Left ventricle myocardium superior (tissue), 1 donor: Measurements from ENCODE around the gene MBOAT1. TPM values are rescaled to one million over a fixed set of nuclear protein-coding genes. Genes with fewer than 3 reads are reported as not detected.

Source experiments
- ATAC-seq: fragments of 200-7000 bp; cut with Tn5 transposase; one replicate; pipeline ENCODE4 v1.9.1; 2020; ENCODE audit warnings: mild to moderate bottlenecking, moderate library complexity
- DNase-seq: peaks from one replicate; pipeline ENCODE4 v3.0.0-alpha.2; 2020
- intact Hi-C: fragments of 100-400 bp; cut with micrococcal nuclease; formaldehyde crosslinking; loops from one replicate; pipeline ENCODE4 v1.11.0; 2022
- total RNA-seq: library from RNA; stranded (reverse); fragmentation: NEBNext Ultra II Directional; extraction: Animal tissue kit (Norgen Biotek cat#: 25700); gene quantifications from one replicate; pipeline ENCODE4 v1.2.1, GENCODE V29; 2021
- donor health status: DM: no; HTN: yes; CAD: no; lungs with severe emphysema.

Gene MBOAT1
- total RNA-seq, 1 donor from 2014 or later, result 5.0 TPM

DNA sequence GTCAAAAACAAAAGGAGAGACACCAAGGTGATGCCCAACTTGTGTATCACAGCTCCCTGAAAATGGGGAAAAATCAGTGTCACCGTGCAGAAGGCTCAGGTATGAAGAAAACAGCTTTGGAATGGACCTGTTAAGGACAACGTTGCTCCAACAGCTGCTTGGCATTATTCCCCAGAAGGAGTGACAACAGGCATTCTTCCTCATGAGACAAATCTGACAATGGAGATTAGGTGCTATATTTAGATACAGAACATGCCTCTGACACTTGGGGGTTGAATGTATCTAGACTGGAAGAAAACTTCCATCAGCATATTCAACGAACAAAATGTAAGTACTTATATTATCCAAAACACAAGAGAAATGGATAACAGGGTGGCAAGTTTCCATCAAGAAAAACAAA, 87.7 kb downstream of the MBOAT1 start:
- ATAC-seq (no peak), DNase-seq (no peak)
- intact Hi-C loops, result loop anchor here (10.0 kb wide), 1 partner anchor 80 kb away; no protein-coding TSS in a partner anchor

GRCh38 chr6:20119485-20119884, 92.8 kb downstream of the MBOAT1 start:
- ATAC-seq (peak; percentile 52), DNase-seq (no peak)
- intact Hi-C loops, result no loop called here

- ATAC-seq (peak; percentile 84), DNase-seq (no peak)
- intact Hi-C loops, result no loop called here
These were observed 93.4 kb downstream of the MBOAT1 start for GRCh38 chr6:20118892-20119291.

DNA sequence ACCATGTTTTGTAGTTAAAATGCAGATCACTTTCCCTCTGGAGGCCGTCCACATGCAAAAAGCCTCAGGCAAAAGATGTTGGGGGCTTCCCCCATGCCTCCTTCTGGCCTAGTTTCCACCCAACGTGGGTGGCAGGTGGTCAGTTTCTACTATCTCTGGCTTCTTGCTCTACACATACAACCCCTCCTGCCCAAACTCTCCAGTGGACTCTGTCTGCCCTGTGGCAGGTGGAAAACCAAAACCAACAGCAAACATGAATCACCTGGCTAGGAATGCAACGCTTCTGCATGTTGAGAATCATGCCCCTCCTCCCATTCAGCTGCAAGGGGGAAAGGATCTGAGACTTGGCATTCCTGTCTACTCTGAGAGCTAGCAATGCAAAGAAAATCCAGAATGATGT, 94.8 kb downstream of the MBOAT1 start:
- ATAC-seq (no peak), DNase-seq (no peak)
- intact Hi-C loops, result no loop called here

DNA sequence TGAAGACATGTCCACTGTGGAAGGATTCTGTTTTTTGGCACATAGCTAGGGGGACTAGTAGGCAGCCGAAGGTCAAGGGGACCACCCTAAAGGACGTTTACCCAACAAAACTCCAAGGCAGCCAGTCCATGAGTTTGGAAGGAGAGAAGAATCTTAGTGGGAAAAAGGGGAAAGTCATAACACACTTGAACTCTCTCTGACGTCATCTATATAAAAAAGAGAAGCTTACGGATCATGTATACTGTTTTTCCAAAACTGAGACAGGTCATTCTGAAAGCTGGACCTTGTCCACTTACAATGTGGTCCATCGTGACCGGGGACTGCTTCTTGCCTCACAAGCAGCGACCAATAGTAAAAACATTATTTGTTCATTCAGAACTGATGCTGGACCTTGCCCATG, 95.5 kb downstream of the MBOAT1 start:
- no peak for DNase-seq
- intact Hi-C loops, result no loop called here
- ATAC-seq, result no peak

GRCh38 chr6:20115246-20115980, 96.9 kb downstream of the MBOAT1 start:
- DNase-seq (no peak), ATAC-seq (peak; percentile 53)
- intact Hi-C loops, result no loop called here

GRCh38 chr6:20113649-20114224, 98.5 kb downstream of the MBOAT1 start:
- no peak for ATAC-seq
- intact Hi-C loops, result no loop called here
- no peak for DNase-seq

- intact Hi-C loops, result no loop called here
- DNase-seq (no peak), ATAC-seq (no peak)
These were observed 99.4 kb downstream of the MBOAT1 start for GRCh38 chr6:20112841-20113240.

DNA sequence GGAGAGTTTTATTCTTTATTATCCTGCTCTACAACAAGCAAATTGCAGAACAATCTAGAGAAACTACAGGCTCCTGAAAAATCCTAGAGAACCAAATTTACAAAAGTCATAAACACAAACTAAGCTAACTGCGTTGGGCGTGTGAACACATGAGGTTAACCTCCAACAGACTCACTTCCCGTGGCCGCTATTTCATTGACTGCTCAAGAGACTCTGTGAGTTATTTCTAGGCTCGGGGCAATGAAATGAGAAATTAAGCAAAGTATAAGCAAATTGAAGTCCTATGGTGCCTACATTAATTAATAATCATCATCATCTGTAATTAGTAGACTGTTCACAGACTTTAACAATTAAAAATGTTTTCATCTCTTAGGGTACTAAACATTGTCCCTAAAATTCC, 100.0 kb downstream of the MBOAT1 start:
- intact Hi-C loops, result no loop called here
- DNase-seq, result no peak

GRCh38 chr6:20110478-20110877, 101.8 kb downstream of the MBOAT1 start:
- ATAC-seq, result no peak

More for the DNA sequence above, 100.0 kb downstream of the MBOAT1 start:
- no peak for ATAC-seq

GRCh38 chr6:20109526-20109925, 102.7 kb downstream of the MBOAT1 start:
- no peak for ATAC-seq
- DNase-seq, result no peak
- intact Hi-C loops, result no loop called here

More at GRCh38 chr6:20110478-20110877, 101.8 kb downstream of the MBOAT1 start:
- no peak for DNase-seq
- intact Hi-C loops, result no loop called here

- DNase-seq (no peak), ATAC-seq (no peak)
- intact Hi-C loops, result no loop called here
These were observed 106.4 kb downstream of the MBOAT1 start for GRCh38 chr6:20105838-20106237.

GRCh38 chr6:20104696-20105095, 107.6 kb downstream of the MBOAT1 start:
- intact Hi-C loops, result no loop called here
- DNase-seq (no peak), ATAC-seq (no peak)

GRCh38 chr6:20102397-20103073, 109.7 kb downstream of the MBOAT1 start:
- intact Hi-C loops, result no loop called here
- DNase-seq, result no peak
- ATAC-seq, result no peak

DNA sequence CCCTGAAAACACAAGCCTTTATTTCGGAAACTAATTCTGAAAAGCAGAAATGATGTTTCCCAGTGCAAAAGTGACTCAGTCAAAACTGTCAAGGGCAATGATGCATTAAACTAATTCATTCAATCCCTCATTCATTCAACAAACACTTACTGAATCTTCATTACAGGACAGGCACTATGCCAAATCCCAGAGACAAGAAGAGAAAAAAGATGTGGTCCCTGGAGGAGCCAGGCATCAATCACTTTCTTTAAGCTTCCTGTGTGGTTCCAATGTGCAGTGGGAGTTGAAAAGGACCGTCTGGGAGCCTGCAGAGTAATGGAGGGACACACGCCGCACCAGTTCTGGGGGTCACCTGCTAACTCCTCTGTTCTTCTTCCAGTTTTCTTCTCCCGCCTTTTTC, 113.1 kb downstream of the MBOAT1 start:
- ATAC-seq, result no peak
- DNase-seq, result no peak
- intact Hi-C loops, result loop anchor here (10.0 kb wide), 1 partner anchor 426 kb away; no protein-coding TSS in a partner anchor

DNA sequence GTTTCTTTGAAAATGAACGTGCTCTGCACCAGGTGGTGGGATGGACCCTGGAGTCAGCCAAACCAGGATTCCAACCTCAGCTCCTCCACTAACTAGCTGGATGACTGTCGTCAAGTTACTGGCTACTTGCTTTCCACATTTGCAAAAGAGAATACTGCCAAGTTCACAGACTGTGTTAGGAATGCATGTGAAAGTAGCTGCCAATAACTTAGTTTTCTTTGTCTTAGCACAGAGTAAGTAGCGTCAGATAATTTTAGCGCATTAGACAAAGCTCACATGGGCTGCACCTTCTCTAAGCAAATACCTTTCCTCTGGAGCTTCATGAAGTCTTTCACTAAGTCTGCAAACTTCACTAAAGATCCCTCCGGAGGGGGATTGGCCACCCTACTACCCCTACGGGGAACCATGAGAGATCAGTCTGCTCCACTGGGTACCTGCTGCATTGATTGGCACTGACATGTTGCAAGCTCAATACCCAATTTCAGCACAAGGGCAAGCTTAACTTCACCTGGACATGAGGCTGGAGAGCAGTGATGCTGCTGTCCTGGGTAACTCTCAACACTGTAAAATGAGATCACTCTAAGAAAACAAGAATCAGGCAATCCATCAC, 113.9 kb downstream of the MBOAT1 start:
- ATAC-seq (peak; percentile 61), DNase-seq (no peak)
- intact Hi-C loops, result loop anchor here (10.0 kb wide), 1 partner anchor 426 kb away; no protein-coding TSS in a partner anchor

GRCh38 chr6:20096536-20096935, 115.7 kb downstream of the MBOAT1 start:
- intact Hi-C loops, result loop anchor here (10.0 kb wide), 1 partner anchor 428 kb away; no protein-coding TSS in a partner anchor
- DNase-seq, result no peak
- no peak for ATAC-seq

DNA sequence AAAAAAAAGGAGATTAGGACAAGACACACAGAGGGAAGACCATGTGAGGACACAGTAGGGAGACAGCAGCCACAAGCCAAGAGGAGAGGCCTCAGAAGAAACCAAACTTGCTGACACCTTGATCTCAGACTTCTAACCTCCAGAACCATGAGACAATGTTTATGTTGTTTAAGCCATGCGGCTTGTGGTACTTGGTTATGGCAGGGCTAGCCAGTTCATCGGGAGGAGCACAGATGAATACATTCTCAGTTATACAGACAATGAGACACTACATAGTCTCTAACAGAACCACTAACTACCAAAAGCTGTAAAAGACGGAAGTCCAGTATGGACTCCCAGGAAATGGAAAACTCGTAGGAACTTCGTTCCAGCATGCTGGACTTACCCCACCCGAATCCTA, 116.8 kb downstream of the MBOAT1 start:
- no peak for ATAC-seq
- intact Hi-C loops, result loop anchor here (10.0 kb wide), 1 partner anchor 429 kb away; no protein-coding TSS in a partner anchor
- DNase-seq, result no peak

DNA sequence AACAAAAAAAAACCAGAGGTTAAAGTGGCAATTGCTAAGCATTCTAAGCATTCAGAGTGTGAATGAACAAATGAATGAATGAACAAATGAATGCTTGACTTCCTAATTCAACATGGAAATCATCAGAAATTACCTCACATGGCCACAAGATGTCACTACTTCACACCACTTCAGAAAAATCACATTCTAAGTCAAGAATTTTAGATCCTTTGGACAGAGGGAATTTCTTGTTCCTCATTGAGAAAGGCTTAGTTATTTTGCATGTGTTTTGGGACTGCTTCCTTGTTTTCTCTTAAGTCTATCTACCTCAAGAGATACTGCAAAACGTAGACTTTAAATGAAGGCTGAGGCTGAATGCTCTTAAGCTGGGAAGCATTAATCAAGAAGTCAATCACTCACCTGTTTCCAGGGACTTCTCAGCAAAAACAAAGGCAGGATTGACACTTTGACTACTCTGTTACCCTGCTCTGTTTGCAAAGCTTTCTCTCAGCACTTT, 120.2 kb downstream of the MBOAT1 start:
- DNase-seq (no peak), ATAC-seq (no peak)
- intact Hi-C loops, result loop anchor here (10.0 kb wide), 1 partner anchor 433 kb away; no protein-coding TSS in a partner anchor

GRCh38 chr6:20086992-20087391, 125.3 kb downstream of the MBOAT1 start:
- no peak for DNase-seq
- intact Hi-C loops, result no loop called here
- ATAC-seq, result no peak
